ENCODE measurements around the gene SACM1L.
A peak's percentile ranks its signal among the peaks of the same experiment; 100 is the strongest.

The SACM1L gene

DNA sequence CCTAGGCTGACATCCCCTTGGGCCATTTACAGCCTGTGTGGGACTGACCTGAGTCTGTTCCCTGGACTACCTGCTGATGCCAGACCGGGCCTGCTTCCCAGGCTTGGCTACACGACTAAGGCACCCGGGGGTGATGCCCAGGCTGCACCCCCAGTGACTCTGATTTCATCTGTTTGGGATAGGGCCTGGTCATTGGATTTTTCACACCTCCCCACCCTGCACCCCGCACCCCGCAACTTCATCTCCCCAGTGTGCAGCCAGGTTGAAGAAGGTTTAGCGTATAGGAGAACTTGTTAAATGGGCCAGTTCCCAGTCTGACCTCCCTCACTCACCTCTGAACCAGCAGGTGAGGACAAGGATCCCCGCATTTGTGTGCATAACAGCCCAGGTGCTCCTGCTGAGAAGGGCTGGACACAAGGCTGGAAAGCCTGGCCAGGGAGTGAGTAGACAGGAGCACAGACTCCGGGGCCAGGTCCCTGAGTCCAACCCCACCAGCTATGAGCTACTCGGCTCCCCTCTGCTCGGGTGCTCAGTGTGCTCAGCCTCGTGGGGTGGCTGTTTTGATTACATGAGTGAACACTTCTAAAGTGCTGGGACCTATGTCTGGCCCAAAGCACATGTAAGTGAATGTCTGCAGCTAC is 88.7 kb downstream of the SACM1L start:
- Mint-ChIP-seq H3K9me3 (no peaks in the 10 kb centered on the region), H3K36me3 (no peaks in the 10 kb centered on the region), H3K4me1 (peaks cover 5% of the 10 kb centered on the region), H3K4me3 (no peak overlapping the region), H3K27me3 (peaks cover 56% of the 10 kb centered on the region), H3K27ac (no peak overlapping the region)
- DNase-seq = peak; percentile 5
- CTCF ChIA-PET = no interaction called here

DNA sequence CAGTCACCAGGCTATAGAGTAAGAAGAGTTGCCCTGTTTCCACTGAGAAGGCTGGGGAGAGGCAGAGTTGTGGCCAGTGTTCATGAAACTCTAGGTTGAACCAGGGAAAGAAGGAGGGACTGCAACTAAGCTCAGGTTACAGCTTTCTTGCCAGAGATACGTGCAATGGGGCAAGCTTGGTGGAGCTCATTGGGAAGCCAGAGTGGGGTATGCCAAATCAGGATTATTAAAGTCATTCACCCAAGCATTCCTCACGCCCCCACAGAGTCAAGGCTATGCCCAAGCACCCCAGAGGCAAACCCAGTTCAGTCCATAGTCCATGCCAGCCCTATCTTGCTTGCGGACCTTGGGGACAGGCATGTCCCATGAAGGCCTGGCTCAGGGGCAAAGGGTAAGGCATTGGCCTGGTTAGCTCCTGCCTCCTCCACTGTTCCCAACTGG is 89.6 kb downstream of the SACM1L start:
- Mint-ChIP-seq H3K36me3 (no peaks in the 10 kb centered on the region), H3K4me3 (no peak overlapping the region), H3K4me1 (no peaks in the 10 kb centered on the region), H3K27ac (no peak overlapping the region), H3K9me3 (no peaks in the 10 kb centered on the region), H3K27me3 (peaks cover 51% of the 10 kb centered on the region)
- DNase-seq = peak; percentile 10
- CTCF ChIA-PET = no interaction called here

DNA sequence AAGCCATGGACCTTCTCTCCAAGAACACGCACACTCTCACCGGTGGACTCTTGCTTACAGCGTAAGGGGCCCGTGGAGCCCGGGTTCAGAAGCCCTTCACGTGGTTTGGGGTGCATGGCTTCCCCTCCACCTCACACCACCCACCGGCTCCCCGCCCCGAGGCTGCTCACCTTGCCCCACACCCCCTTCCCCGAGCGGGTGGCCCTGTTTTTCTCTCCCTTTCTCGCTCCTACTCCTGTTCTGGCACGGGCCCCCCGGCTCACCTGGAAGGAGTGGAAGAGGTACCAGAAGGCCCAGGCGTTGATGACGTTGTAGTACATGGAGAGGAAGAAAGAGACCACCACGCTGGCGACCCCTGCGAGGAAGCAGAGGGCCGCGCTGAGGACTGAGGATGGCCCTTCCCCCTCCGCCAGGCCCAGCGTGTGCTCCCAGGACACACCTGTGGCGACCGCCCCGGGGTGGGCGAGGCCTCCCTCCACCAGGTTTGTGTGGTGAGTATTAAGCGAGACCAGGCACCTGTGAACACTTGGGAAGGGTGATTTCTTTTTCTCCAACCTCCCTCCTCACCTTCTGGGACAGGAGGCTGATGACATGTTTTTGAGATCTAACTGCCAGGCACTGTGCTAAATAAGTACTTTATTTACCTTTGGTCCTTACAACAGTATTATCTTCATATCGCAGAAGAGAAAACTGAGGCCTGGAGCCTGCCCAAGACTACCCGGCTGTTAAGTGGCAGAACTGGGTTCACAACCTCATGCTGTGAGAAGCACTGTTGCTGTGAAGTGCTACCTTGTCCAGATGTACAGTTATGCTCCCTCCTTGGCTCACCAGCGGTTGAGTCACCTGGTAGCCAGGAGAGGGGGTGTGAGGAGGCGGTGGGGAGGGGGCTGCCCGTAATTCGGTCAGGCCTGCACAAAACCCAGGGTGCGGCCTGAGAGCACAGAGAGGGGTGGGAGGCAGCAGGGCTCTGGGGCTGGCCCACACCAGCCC is 90.8 kb downstream of the SACM1L start:
- H3K27me3 Mint-ChIP-seq = peaks cover 46% of the 10 kb centered on the region
- no peaks in the 10 kb centered on the region for H3K9me3 Mint-ChIP-seq
- no peaks in the 10 kb centered on the region for H3K4me1 Mint-ChIP-seq
- H3K27ac Mint-ChIP-seq = no peak overlapping the region
- H3K36me3 Mint-ChIP-seq = no peaks in the 10 kb centered on the region
- H3K4me3 Mint-ChIP-seq = no peak overlapping the region
- CTCF ChIA-PET = no interaction called here
- DNase-seq = peak; percentile 5

DNA sequence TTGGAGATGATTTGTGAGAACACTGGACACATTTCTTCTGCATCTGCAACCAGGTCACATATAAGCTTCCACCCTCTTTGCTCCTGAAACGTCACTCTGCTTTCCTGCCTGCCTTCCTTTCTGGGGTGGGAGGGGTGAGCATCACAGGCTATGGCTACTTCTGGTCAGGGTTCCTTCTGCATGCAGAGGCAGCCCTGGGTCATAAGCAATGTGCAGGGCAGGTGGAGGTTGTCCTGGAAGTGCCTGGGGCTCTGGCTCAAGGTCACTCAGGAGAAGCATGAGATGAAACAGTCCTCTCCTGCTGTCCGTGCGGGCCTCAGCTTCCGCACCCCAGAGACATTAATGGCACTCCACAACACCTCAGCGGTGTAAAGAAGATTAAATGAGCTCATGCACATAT is 92.1 kb downstream of the SACM1L start:
- H3K27me3 Mint-ChIP-seq = peaks cover 46% of the 10 kb centered on the region
- no peak overlapping the region for H3K27ac Mint-ChIP-seq
- H3K4me3 Mint-ChIP-seq = no peak overlapping the region
- H3K36me3 Mint-ChIP-seq = no peaks in the 10 kb centered on the region
- no peaks in the 10 kb centered on the region for H3K4me1 Mint-ChIP-seq
- CTCF ChIA-PET = no interaction called here
- DNase-seq = peak; percentile 11
- no peaks in the 10 kb centered on the region for H3K9me3 Mint-ChIP-seq

DNA sequence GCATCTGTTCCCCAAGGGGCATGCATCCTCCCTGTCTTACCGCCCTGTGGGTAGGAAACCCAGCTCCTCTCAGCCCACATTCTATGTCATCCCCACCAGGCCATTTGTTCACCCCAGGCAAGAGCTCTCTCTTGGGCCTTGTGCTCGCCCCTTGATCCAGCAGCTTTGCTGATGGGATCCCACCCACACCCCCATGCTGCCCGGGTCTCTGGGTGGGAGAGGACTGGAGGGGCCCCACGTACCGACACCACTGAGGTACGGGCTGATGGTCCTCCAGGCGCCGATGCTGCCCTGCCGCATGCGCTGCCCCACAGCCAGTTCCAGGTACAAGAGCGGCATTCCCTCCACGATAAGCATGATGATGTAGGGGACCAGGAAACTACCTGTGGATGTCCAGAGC is 92.6 kb downstream of the SACM1L start:
- DNase-seq = peak; percentile 6
- H3K4me1 Mint-ChIP-seq = no peaks in the 10 kb centered on the region
- H3K27me3 Mint-ChIP-seq = peaks cover 45% of the 10 kb centered on the region
- no peaks in the 10 kb centered on the region for H3K36me3 Mint-ChIP-seq
- H3K4me3 Mint-ChIP-seq = no peak overlapping the region
- CTCF ChIA-PET = no interaction called here
- no peak overlapping the region for H3K27ac Mint-ChIP-seq
- H3K9me3 Mint-ChIP-seq = no peaks in the 10 kb centered on the region

DNA sequence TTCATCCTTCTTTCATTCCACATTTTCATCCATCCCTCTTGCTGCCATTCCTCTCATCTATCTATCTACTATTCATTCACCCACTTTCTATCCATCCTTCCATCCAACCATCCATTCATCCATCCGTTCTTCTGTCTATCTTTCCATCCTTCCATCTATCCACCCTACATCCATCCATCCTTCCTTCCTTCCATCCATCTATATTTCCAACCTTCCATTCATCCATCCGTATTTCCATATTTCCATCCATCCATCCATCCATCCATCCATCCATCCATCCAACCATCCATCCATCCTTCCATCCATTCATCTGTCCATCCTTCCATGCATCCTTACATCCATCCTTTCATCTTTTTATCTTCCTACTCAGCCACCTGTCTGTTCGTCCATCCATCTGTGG is 93.2 kb downstream of the SACM1L start:
- no peaks in the 10 kb centered on the region for H3K9me3 Mint-ChIP-seq
- no peak for DNase-seq
- CTCF ChIA-PET = no interaction called here
- H3K27me3 Mint-ChIP-seq = peaks cover 45% of the 10 kb centered on the region
- no peaks in the 10 kb centered on the region for H3K36me3 Mint-ChIP-seq
- no peak overlapping the region for H3K4me3 Mint-ChIP-seq
- no peak overlapping the region for H3K27ac Mint-ChIP-seq
- no peaks in the 10 kb centered on the region for H3K4me1 Mint-ChIP-seq

DNA sequence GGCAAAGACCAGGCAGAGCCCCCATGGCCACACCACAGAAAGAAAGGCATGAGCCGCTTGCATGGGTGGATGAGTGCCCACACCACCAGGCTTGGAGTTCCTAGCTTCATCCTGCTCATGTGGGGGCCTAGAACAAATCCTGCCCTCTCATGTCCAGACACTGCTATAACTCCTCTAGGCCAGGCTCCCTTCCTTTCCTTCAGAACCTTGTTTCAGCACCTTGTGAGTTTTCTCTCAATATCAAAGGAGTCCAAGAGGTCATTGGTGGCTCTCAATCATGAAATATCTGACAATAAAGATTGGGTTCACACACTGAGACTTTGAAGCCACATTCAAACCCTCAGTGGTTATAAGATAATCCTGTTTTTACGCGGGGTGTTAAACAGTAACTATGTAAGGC is 94.5 kb downstream of the SACM1L start:
- Mint-ChIP-seq H3K36me3 (no peaks in the 10 kb centered on the region), H3K27me3 (peaks cover 43% of the 10 kb centered on the region), H3K4me1 (no peaks in the 10 kb centered on the region), H3K4me3 (no peak overlapping the region), H3K27ac (no peak overlapping the region), H3K9me3 (no peaks in the 10 kb centered on the region)
- CTCF ChIA-PET = interaction anchor here (0.7 to 1.4 kb wide), 2 partner anchors 146 to 296 kb away, joined by 3 read pairs; no protein-coding TSS in a partner anchor
- peak; percentile 4 for DNase-seq

DNA sequence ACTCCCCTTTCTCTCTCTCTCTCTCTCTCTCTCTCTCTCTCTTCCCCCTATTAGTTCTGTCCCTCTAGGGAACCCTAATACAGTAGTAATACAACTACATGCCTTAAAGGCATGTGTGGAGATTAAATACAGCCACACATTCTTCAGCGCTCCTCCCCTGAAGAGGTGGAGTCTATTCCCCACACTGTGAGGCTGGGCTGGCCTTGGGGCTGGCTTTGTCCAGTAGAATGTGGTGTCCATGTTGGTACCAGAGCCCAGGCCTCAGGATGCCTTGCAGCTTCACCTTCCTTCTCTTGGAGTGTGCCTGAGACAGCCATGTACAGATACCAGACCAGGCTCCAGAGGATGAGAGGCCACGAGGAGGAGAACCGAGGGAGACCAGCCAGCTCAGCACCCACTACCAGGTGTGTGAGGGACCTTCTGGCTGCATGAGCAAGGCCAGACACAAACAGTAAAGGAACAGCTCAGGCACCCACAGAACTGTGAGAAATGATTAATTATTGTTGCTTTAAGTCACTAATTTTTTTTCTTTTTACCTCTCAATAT is 96.5 kb downstream of the SACM1L start:
- Mint-ChIP-seq H3K36me3 (peaks cover 2% of the 10 kb centered on the region), H3K27ac (no peak overlapping the region), H3K9me3 (peaks cover 9% of the 10 kb centered on the region), H3K4me3 (no peak overlapping the region), H3K27me3 (peaks cover 46% of the 10 kb centered on the region), H3K4me1 (no peaks in the 10 kb centered on the region)
- no peak for DNase-seq
- CTCF ChIA-PET = no interaction called here

DNA sequence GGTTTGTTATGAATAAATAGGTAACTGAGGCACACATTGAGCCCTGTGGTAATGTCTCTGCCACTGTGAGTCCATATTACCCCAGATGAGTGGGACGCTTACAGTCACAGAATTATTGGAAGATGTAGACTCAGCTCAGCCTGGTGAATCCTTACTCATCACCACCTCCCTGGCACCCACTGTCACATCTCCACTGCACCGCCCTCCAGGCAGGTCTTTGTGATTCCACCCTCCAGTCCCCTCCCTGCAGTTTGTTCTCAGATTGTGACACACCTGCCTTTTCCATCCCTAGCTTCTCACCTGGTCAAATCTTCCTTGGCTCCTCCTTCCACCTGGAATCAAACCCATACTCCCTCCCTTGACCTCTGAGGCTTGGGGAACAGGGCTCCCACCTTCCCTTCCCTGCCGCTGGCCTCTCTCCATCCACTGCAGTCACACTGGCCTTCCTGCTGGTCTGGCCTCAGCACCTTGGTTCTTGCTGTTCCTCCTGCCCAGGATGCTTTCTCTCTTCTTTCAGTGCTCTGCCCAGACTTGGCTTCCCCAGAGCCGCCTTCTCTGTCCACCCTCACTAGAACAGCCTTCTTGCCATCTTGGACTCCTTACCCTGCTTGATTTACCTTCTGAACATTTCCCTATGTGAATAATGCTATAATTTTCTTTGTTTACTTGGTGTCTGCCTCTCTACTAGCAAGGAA is 97.8 kb downstream of the SACM1L start:
- Mint-ChIP-seq H3K27ac (no peak overlapping the region), H3K4me1 (no peaks in the 10 kb centered on the region), H3K27me3 (peaks cover 56% of the 10 kb centered on the region), H3K9me3 (peaks cover 9% of the 10 kb centered on the region), H3K36me3 (peaks cover 2% of the 10 kb centered on the region), H3K4me3 (no peak overlapping the region)
- no peak for DNase-seq
- CTCF ChIA-PET = no interaction called here

DNA sequence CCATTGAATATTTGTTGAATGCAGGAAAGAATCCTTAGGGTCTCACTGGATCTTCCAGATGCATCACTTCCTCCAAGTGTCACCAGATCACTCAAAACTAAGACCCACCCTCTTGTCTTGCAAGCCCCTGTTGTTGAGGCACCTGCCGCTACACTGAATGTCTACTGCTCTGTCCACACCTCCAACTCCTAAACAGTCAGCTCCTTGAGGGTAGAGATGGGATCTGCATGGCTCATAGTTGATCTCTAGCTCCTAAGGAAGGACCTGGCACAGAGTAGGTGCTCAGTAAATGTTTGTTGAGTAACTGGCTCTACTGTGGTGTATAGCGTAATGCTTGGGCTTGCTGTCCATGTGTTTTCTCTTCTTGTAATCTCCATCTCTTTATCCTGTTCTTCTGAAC is 98.4 kb downstream of the SACM1L start:
- Mint-ChIP-seq H3K4me3 (no peak overlapping the region), H3K27me3 (peaks cover 62% of the 10 kb centered on the region), H3K9me3 (peaks cover 9% of the 10 kb centered on the region), H3K27ac (no peak overlapping the region), H3K4me1 (no peaks in the 10 kb centered on the region), H3K36me3 (peaks cover 2% of the 10 kb centered on the region)
- CTCF ChIA-PET = no interaction called here
- DNase-seq = no peak

DNA sequence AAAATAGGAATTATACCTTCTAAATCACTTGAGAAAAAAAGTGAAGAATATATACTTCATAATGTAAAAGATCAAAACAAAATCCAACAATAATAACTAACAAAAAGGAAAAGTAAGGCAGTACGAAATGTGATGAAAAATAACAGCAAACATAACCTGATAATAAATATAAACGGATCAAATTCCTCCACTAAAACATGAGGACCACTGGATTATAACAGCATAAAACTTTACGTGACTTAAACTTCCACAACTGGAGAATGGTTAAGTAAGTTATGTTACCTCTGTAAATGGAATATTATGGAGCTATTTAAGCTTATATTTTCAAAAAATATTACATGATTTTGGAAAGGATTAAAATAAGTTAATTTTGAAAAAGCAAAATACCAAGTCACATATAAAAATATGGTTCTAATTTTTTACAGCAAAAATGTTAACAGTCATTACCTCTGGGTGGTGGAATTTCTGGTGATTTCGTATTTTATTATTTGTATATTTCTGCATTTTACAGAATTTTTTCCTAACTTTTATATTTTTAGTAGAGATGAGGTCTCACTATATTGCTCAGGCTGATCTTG is 100.1 kb downstream of the SACM1L start:
- H3K27ac Mint-ChIP-seq = no peak overlapping the region
- H3K27me3 Mint-ChIP-seq = peaks cover 80% of the 10 kb centered on the region
- CTCF ChIA-PET = no interaction called here
- DNase-seq = no peak
- no peak overlapping the region for H3K4me3 Mint-ChIP-seq
- peaks cover 2% of the 10 kb centered on the region for H3K36me3 Mint-ChIP-seq
- peaks cover 9% of the 10 kb centered on the region for H3K9me3 Mint-ChIP-seq
- H3K4me1 Mint-ChIP-seq = no peaks in the 10 kb centered on the region

DNA sequence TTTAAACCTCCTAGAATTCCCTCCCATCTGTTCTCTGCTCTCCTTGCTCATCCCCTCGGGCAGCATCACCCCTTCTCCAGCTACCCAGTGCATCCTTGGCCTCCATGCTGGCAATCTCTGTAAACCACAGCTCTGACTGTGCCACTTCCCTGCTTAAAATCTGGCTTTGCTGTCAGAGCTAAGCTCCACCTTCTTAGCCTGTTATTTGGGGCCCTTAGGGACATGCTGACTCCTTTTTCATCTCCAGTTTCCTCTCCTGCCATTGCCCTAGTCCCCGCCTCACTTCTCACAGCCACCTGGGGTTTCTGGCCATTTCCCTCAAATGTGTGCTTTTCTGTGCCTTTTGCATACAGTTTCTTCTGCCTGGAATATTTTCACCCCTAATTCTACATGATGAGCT is 101.4 kb downstream of the SACM1L start:
- CTCF ChIA-PET = no interaction called here

DNA sequence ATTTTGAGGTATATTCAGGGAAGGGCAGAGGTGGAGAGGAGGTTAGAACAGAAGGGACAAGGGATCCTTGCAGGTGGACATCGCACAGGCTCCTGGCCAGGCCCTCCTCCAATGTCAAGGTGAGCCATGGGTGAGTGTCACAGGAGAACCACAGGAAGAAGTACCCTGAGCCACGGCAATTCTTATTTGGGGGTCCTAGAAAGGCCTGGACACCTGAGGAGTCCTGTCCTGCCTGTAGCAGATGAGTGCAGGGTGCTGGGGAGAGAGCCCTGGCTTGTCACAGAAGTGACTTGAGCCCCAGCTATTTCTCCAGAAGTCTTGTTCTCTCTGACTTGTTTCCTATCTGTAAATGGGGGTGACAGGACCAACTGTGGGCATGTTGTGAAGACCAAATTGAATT is 102.8 kb downstream of the SACM1L start:
- H3K36me3 Mint-ChIP-seq = peaks cover 3% of the 10 kb centered on the region
- no peak overlapping the region for H3K27ac Mint-ChIP-seq
- peaks cover 83% of the 10 kb centered on the region for H3K27me3 Mint-ChIP-seq
- no peak for DNase-seq
- CTCF ChIA-PET = no interaction called here
- H3K4me1 Mint-ChIP-seq = peaks cover 10% of the 10 kb centered on the region
- peaks cover 9% of the 10 kb centered on the region for H3K9me3 Mint-ChIP-seq
- H3K4me3 Mint-ChIP-seq = no peak overlapping the region

More for the DNA sequence above, 101.4 kb downstream of the SACM1L start:
- peaks cover 3% of the 10 kb centered on the region for H3K36me3 Mint-ChIP-seq
- peaks cover 81% of the 10 kb centered on the region for H3K27me3 Mint-ChIP-seq
- no peak overlapping the region for H3K4me3 Mint-ChIP-seq
- no peak overlapping the region for H3K27ac Mint-ChIP-seq
- peaks cover 4% of the 10 kb centered on the region for H3K4me1 Mint-ChIP-seq
- DNase-seq = no peak
- peaks cover 9% of the 10 kb centered on the region for H3K9me3 Mint-ChIP-seq

Data from activated naive CD4-positive, alpha-beta T cell treated with anti-CD3 and anti-CD28 coated beads, Interleukin-2, amount 10 ng/mL, durations not matched to agents 7 days and 5 days (primary cell).